Measurements from ENCODE around the gene PCDH9.
"Not testable (repeated sequence)": the region's sequence is repeated elsewhere in the genome, so short reads cannot be mapped to it uniquely, and the experiment has no call there.

PCDH9 gene

GRCh38 chr13:66895320-66895719 is 334.8 kb downstream of the PCDH9 start:
- no peak for DNase-seq

GRCh38 chr13:66888698-66889097 is 341.4 kb downstream of the PCDH9 start:
- DNase-seq = no peak

- no peak for DNase-seq
Measured at GRCh38 chr13:66887088-66887487, 343.0 kb downstream of the PCDH9 start.

- no peak for DNase-seq
Measured at GRCh38 chr13:66886264-66886663, 343.9 kb downstream of the PCDH9 start.

- not testable (repeated sequence) for DNase-seq
Measured at GRCh38 chr13:66881170-66881569, 349.0 kb downstream of the PCDH9 start.

- no peak for DNase-seq
Measured at GRCh38 chr13:66879988-66880387, 350.1 kb downstream of the PCDH9 start.

- DNase-seq = no peak
Measured at GRCh38 chr13:66875264-66875663, 354.9 kb downstream of the PCDH9 start.

- DNase-seq = no peak
Measured at GRCh38 chr13:66864627-66865026, 365.5 kb downstream of the PCDH9 start.

GRCh38 chr13:66860878-66861417 is 369.2 kb downstream of the PCDH9 start:
- no peak for DNase-seq

- DNase-seq = no peak
Measured at GRCh38 chr13:66859934-66860877, 369.9 kb downstream of the PCDH9 start.

GRCh38 chr13:66859078-66859477 is 371.1 kb downstream of the PCDH9 start:
- no peak for DNase-seq

- no peak for DNase-seq
Measured at GRCh38 chr13:66858163-66858562, 372.0 kb downstream of the PCDH9 start.

- no peak for DNase-seq
Measured at GRCh38 chr13:66855131-66855530, 375.0 kb downstream of the PCDH9 start.

- DNase-seq = no peak
Measured at GRCh38 chr13:66853564-66853963, 376.6 kb downstream of the PCDH9 start.

- no peak for DNase-seq
Measured at GRCh38 chr13:66849706-66850105, 380.4 kb downstream of the PCDH9 start.

GRCh38 chr13:66847541-66847940 is 382.6 kb downstream of the PCDH9 start:
- DNase-seq = no peak

- DNase-seq = no peak
Measured at GRCh38 chr13:66845393-66845792, 384.7 kb downstream of the PCDH9 start.

GRCh38 chr13:66844933-66845332 is 385.2 kb downstream of the PCDH9 start:
- no peak for DNase-seq

- no peak for DNase-seq
Measured at GRCh38 chr13:66842766-66843165, 387.4 kb downstream of the PCDH9 start.

GRCh38 chr13:66840621-66841020 is 389.5 kb downstream of the PCDH9 start:
- no peak for DNase-seq

GRCh38 chr13:66837246-66837645 is 392.9 kb downstream of the PCDH9 start:
- DNase-seq = no peak

- DNase-seq = no peak
Measured at GRCh38 chr13:66835040-66835628, 395.0 kb downstream of the PCDH9 start.

- no peak for DNase-seq
Measured at GRCh38 chr13:66830940-66831716, 399.0 kb downstream of the PCDH9 start.
